H9 (cell line): ENCODE results near the gene OR2H2. TPM values are rescaled to one million over a fixed set of nuclear protein-coding genes. Genes with fewer than 3 reads are reported as not detected.

ENCODE experiments used
- DNase-seq: peaks from one replicate; pipeline ENCODE4 v3.0.0-alpha.2; 2017
- H2AFZ ChIP-seq: one replicate; pipeline ENCODE4 v1.6.1; 2013; ENCODE audit warnings: mild to moderate bottlenecking, low read length, control low read depth, moderate library complexity
- H2AK5ac ChIP-seq: 2 replicates; pipeline ENCODE4 v1.6.1; 2013; ENCODE audit warnings: low read length, control low read depth, mixed read lengths; ENCODE audit not compliant: insufficient read length
- H2BK120ac ChIP-seq: one replicate; pipeline ENCODE4 v1.6.1; 2013; ENCODE audit warnings: low read depth, mild to moderate bottlenecking, low read length, control low read depth, inconsistent platforms; ENCODE audit not compliant: poor library complexity, severe bottlenecking
- H2BK12ac ChIP-seq: 2 replicates; pipeline ENCODE4 v1.6.1; 2013; ENCODE audit warnings: low read length, control low read depth, mixed read lengths, low read depth; ENCODE audit not compliant: insufficient read length
- H2BK15ac ChIP-seq: 2 replicates; pipeline ENCODE4 v1.6.1; 2013; ENCODE audit warnings: low read depth, low read length, control low read depth
- H2BK20ac ChIP-seq: one replicate; pipeline ENCODE4 v1.6.1; 2013; ENCODE audit warnings: low read depth, mild to moderate bottlenecking, low read length, control low read depth, inconsistent platforms; ENCODE audit not compliant: poor library complexity, severe bottlenecking
- H2BK5ac ChIP-seq: 2 replicates; pipeline ENCODE4 v1.6.1; 2013; ENCODE audit warnings: low read length, control low read depth, mixed read lengths; ENCODE audit not compliant: insufficient read length
- H3K14ac ChIP-seq: 2 replicates; pipeline ENCODE4 v1.6.1; 2013; ENCODE audit warnings: low read length, control low read depth; ENCODE audit not compliant: insufficient read depth
- H3K18ac ChIP-seq: 2 replicates; pipeline ENCODE4 v1.6.1; 2013; ENCODE audit warnings: low read depth, mild to moderate bottlenecking, mixed read lengths, low read length, control low read depth; ENCODE audit not compliant: insufficient read length
- H3K23ac ChIP-seq: 2 replicates; pipeline ENCODE4 v1.6.1; 2013; ENCODE audit warnings: low read length, control low read depth, mixed read lengths, low read depth; ENCODE audit not compliant: insufficient read length
- H3K23me2 ChIP-seq: 2 replicates; pipeline ENCODE4 v1.6.1; 2013; ENCODE audit warnings: low read depth, mild to moderate bottlenecking, mixed read lengths, low read length, control low read depth; ENCODE audit not compliant: insufficient read length, poor library complexity, severe bottlenecking
- H3K27ac ChIP-seq: 2 replicates; pipeline ENCODE4 v1.5.1; 2013; ENCODE audit warnings: low read length, control low read depth, mixed read lengths, low read depth; ENCODE audit not compliant: insufficient read length
- H3K27me3 ChIP-seq: 2 replicates; pipeline ENCODE4 v1.6.1; 2013; ENCODE audit warnings: low read length, control low read depth, inconsistent platforms; ENCODE audit not compliant: insufficient read depth
- H3K4ac ChIP-seq: 2 replicates; pipeline ENCODE4 v1.6.1; 2013; ENCODE audit warnings: low read depth, mild to moderate bottlenecking, control low read depth, inconsistent platforms, low read length, moderate library complexity
- H3K4me1 ChIP-seq: 2 replicates; pipeline ENCODE4 v1.6.1; 2013; ENCODE audit warnings: low read length, control low read depth, inconsistent platforms; ENCODE audit not compliant: insufficient read depth
- H3K4me2 ChIP-seq: 2 replicates; pipeline ENCODE4 v1.6.1; 2013; ENCODE audit warnings: low read length, control low read depth, mixed read lengths; ENCODE audit not compliant: insufficient read length, insufficient read depth
- H3K56ac ChIP-seq: 2 replicates; pipeline ENCODE4 v1.6.1; 2013; ENCODE audit warnings: low read depth, mild to moderate bottlenecking, mixed read lengths, low read length, control low read depth; ENCODE audit not compliant: insufficient read length
- H3K79me1 ChIP-seq: 2 replicates; pipeline ENCODE4 v1.6.1; 2013; ENCODE audit warnings: low read depth, mild to moderate bottlenecking, moderate library complexity, low read length, control low read depth, inconsistent platforms; ENCODE audit not compliant: insufficient read depth, poor library complexity, severe bottlenecking
- H3K79me2 ChIP-seq: 2 replicates; pipeline ENCODE4 v1.6.1; 2013; ENCODE audit warnings: low read length, control low read depth, inconsistent platforms; ENCODE audit not compliant: insufficient read depth
- H3K9ac ChIP-seq: 2 replicates; pipeline ENCODE4 v1.6.1; 2013; ENCODE audit warnings: low read length, control low read depth, mixed read lengths; ENCODE audit not compliant: insufficient read length; ENCODE audit errors: extremely low read depth
- H3K9me3 ChIP-seq: one replicate; pipeline ENCODE4 v1.6.1; 2013; ENCODE audit warnings: low read depth, low read length, inconsistent platforms; ENCODE audit not compliant: control insufficient read depth
- H3T11ph ChIP-seq: one replicate; pipeline ENCODE4 v1.6.1; 2013; ENCODE audit warnings: mild to moderate bottlenecking, low read length, control low read depth, inconsistent platforms
- H4K20me1 ChIP-seq: one replicate; pipeline ENCODE4 v1.6.1; 2013; ENCODE audit not compliant: control insufficient read depth, insufficient read length, insufficient read depth
- H4K5ac ChIP-seq: 2 replicates; pipeline ENCODE4 v1.6.1; 2013; ENCODE audit warnings: low read depth, mild to moderate bottlenecking, mixed read lengths, low read length, control low read depth; ENCODE audit not compliant: insufficient read length
- H4K8ac ChIP-seq: replicated peaks from 2 replicates; pipeline ENCODE4 v1.6.1; 2013; ENCODE audit warnings: low read length, control low read depth, mixed read lengths, low read depth; ENCODE audit not compliant: insufficient read length
- H4K91ac ChIP-seq: 2 replicates; pipeline ENCODE4 v1.6.1; 2013; ENCODE audit warnings: low read depth, mild to moderate bottlenecking, moderate library complexity, mixed read lengths, low read length, control low read depth; ENCODE audit not compliant: insufficient read length
- H3K27ac Mint-ChIP-seq, 3 experiments: 2 replicates in 2 of 3; 3 replicates in 1 of 3; pipeline ENCODE4 v1.8.0; 2020 to 2021; ENCODE audit warnings: mixed read lengths in 3 of 3, mild to moderate bottlenecking in 1 of 3, moderate library complexity in 1 of 3
- H3K27me3 Mint-ChIP-seq: 2 replicates; pipeline ENCODE4 v1.8.0; 2021; ENCODE audit warnings: low read depth, mild to moderate bottlenecking, moderate library complexity, mixed read lengths
- H3K36me3 Mint-ChIP-seq, 3 experiments: 2 replicates in 2 of 3; 3 replicates in 1 of 3; pipeline ENCODE4 v1.8.0; 2020 to 2021; ENCODE audit warnings: low read depth in 3 of 3, mixed read lengths in 3 of 3; ENCODE audit not compliant: insufficient read depth in 1 of 3
- H3K4me1 Mint-ChIP-seq, 2 experiments: 2 replicates each; pipeline ENCODE4 v1.8.0; 2020; ENCODE audit warnings: mixed read lengths in 2 of 2
- H3K4me3 Mint-ChIP-seq, 2 experiments: 2 replicates in 1 of 2; 3 replicates in 1 of 2; pipeline ENCODE4 v1.8.0; 2020 to 2021; ENCODE audit warnings: mild to moderate bottlenecking in 2 of 2, mixed read lengths in 2 of 2, moderate library complexity in 1 of 2
- H3K9me3 Mint-ChIP-seq, 2 experiments: 2 replicates in 1 of 2; 3 replicates in 1 of 2; pipeline ENCODE4 v1.8.0; 2020; ENCODE audit warnings: mild to moderate bottlenecking in 2 of 2, mixed read lengths in 2 of 2, moderate library complexity in 1 of 2
- CTCF ChIP-seq: fragments of 200-600 bp; sonication (generic); conservative IDR thresholded peaks from 3 replicates; pipeline ENCODE4 v1.8.0; 2021; ENCODE audit warnings: antibody characterized with exemption, mild to moderate bottlenecking
- WGBS: extraction: QIAGEN DNeasy Blood & Tissue Kit; methylation state at CpG from one replicate; pipeline ENCODE4 v1.1.7; 2013; ENCODE audit warnings: missing lambda C conversion rate, low lambda C conversion rate, mixed read lengths; ENCODE audit not compliant: insufficient read length; ENCODE audit errors: extremely low coverage; 5-methylcytosine and 5-hydroxymethylcytosine counted together
- total RNA-seq: library from RNA; stranded (reverse); gene quantifications from 2 replicates; pipeline ENCODE4 v1.2.1, GENCODE V29; 2021

Gene OR2H2
- total RNA-seq, 1 experiment from 2014 or later, result not detected

- no peak overlapping the region for H3K27ac Mint-ChIP-seq
- peaks cover 0 to 5% (median 5%) of the 10 kb centered on the region in 3 experiments; a peak in 5 of 7 replicates for H3K36me3 Mint-ChIP-seq
- no peak overlapping the region for H2BK12ac ChIP-seq
- H4K20me1 ChIP-seq, result no peaks in the 10 kb centered on the region
- no peak overlapping the region for H2BK120ac ChIP-seq
- no peak overlapping the region for H3K18ac ChIP-seq
- no peaks in the 10 kb centered on the region for H3K9me3 ChIP-seq
- no peak overlapping the region for H4K8ac ChIP-seq
- H3K23me2 ChIP-seq, result no peaks in the 10 kb centered on the region
- H2BK20ac ChIP-seq, result no peak overlapping the region
- H3K79me2 ChIP-seq, result no peaks in the 10 kb centered on the region
- no peaks in the 10 kb centered on the region; the same call in 1 of the 2 replicates for H3K27me3 Mint-ChIP-seq
- no peak overlapping the region for H4K5ac ChIP-seq
- DNase-seq, result no peak
- WGBS, result no CpG with 5 or more reads among the region's 4 CpGs
- H3K4me1 Mint-ChIP-seq, result peaks cover 9 to 12% of the 10 kb centered on the region in 2 experiments
- no peak overlapping the region for H3K23ac ChIP-seq
- H2AFZ ChIP-seq, result no peak overlapping the region
- no peak overlapping the region for H3K27ac ChIP-seq
- H3K79me1 ChIP-seq, result no peaks in the 10 kb centered on the region
- no peak overlapping the region for H4K91ac ChIP-seq
- H3T11ph ChIP-seq, result no peak overlapping the region
- no peak overlapping the region for H3K4me3 Mint-ChIP-seq
- H3K9me3 Mint-ChIP-seq, result no peaks in the 10 kb centered on the region
- H3K4me2 ChIP-seq, result no peak overlapping the region
- H2BK15ac ChIP-seq, result no peak overlapping the region
- H3K4me1 ChIP-seq, result 0 out of 2 replicates have a peak, but pooled peaks cover 3% of the 10 kb centered on the region
- TF ChIP-seq CTCF, result no peak
- no peak overlapping the region for H2BK5ac ChIP-seq
- no peak overlapping the region for H3K56ac ChIP-seq
- no peaks in the 10 kb centered on the region; the same call in 1 of the 2 replicates for H3K27me3 ChIP-seq
- H3K9ac ChIP-seq, result no peak overlapping the region
- H3K14ac ChIP-seq, result no peak overlapping the region
- no peak overlapping the region for H3K4ac ChIP-seq
- H2AK5ac ChIP-seq, result no peak overlapping the region
Measured at GRCh38 chr6:29590218-29590808, 5.4 kb downstream of the OR2H2 start.
